HUES6 (cell line): ENCODE data around the gene KIF1B.

Experiments
- H3K27ac ChIP-seq: 2 replicates; pipeline ENCODE4 v1.7.0; 2013; ENCODE audit warnings: low read depth, mild to moderate bottlenecking, low read length, inconsistent platforms
- H3K27me3 ChIP-seq: 2 replicates; pipeline ENCODE4 v1.6.1; 2013; ENCODE audit warnings: low read length; ENCODE audit not compliant: control insufficient read depth, insufficient read depth
- H3K36me3 ChIP-seq: 2 replicates; pipeline ENCODE4 v1.6.1; 2013; ENCODE audit warnings: low read length; ENCODE audit not compliant: control insufficient read depth, insufficient read depth
- H3K4me1 ChIP-seq: 2 replicates; pipeline ENCODE4 v1.6.1; 2013; ENCODE audit warnings: low read length; ENCODE audit not compliant: control insufficient read depth, insufficient read depth
- H3K4me3 ChIP-seq: 2 replicates; pipeline ENCODE4 v1.5.1; 2013; ENCODE audit warnings: low read depth, low read length
- H3K9ac ChIP-seq: one replicate; pipeline ENCODE4 v1.6.1; 2013; ENCODE audit warnings: mild to moderate bottlenecking, low read length
- H3K9me3 ChIP-seq: 2 replicates; pipeline ENCODE4 v1.6.1; 2013; ENCODE audit warnings: low read depth, low read length; ENCODE audit not compliant: control insufficient read depth, insufficient read depth

KIF1B gene

GRCh38 chr1:10378081-10378841, 167.9 kb downstream of the KIF1B start:
- no peak overlapping the region for H3K4me3 ChIP-seq
- no peaks in the 10 kb centered on the region for H3K4me1 ChIP-seq
- H3K9ac ChIP-seq, result no peak overlapping the region
- no peaks in the 10 kb centered on the region for H3K9me3 ChIP-seq
- H3K27me3 ChIP-seq, result no peaks in the 10 kb centered on the region
- H3K27ac ChIP-seq, result no peak overlapping the region
- peaks cover 59% of the 10 kb centered on the region for H3K36me3 ChIP-seq

- H3K27me3 ChIP-seq, result no peaks in the 10 kb centered on the region
- no peak overlapping the region for H3K9ac ChIP-seq
- H3K4me1 ChIP-seq, result no peaks in the 10 kb centered on the region
- H3K36me3 ChIP-seq, result peaks cover 52% of the 10 kb centered on the region
- no peak overlapping the region for H3K4me3 ChIP-seq
- no peaks in the 10 kb centered on the region for H3K9me3 ChIP-seq
- no peak overlapping the region for H3K27ac ChIP-seq
Measured at GRCh38 chr1:10379101-10379620, 168.8 kb downstream of the KIF1B start.

GRCh38 chr1:10379676-10380075, 169.3 kb downstream of the KIF1B start:
- no peak overlapping the region for H3K9ac ChIP-seq
- H3K27me3 ChIP-seq, result no peaks in the 10 kb centered on the region
- no peak overlapping the region for H3K4me3 ChIP-seq
- peaks cover 49% of the 10 kb centered on the region for H3K36me3 ChIP-seq
- no peak overlapping the region for H3K27ac ChIP-seq
- no peaks in the 10 kb centered on the region for H3K4me1 ChIP-seq
- H3K9me3 ChIP-seq, result no peaks in the 10 kb centered on the region

- Histone ChIP-seq H3K36me3 (peaks cover 40% of the 10 kb centered on the region), H3K27me3 (no peaks in the 10 kb centered on the region), H3K4me3 (no peak overlapping the region), H3K27ac (no peak overlapping the region), H3K9ac (no peak overlapping the region), H3K9me3 (no peaks in the 10 kb centered on the region), H3K4me1 (no peaks in the 10 kb centered on the region)
Measured at GRCh38 chr1:10380594-10381275, 170.4 kb downstream of the KIF1B start.

GRCh38 chr1:10383630-10384029, 173.3 kb downstream of the KIF1B start:
- Histone ChIP-seq H3K9me3 (no peaks in the 10 kb centered on the region), H3K27ac (no peak overlapping the region), H3K36me3 (peaks cover 22% of the 10 kb centered on the region), H3K4me3 (no peak overlapping the region), H3K4me1 (peaks cover 11% of the 10 kb centered on the region), H3K27me3 (no peaks in the 10 kb centered on the region), H3K9ac (no peak overlapping the region)

GRCh38 chr1:10384219-10384618, 173.8 kb downstream of the KIF1B start:
- Histone ChIP-seq H3K9ac (no peak overlapping the region), H3K9me3 (no peaks in the 10 kb centered on the region), H3K4me3 (no peak overlapping the region), H3K27ac (no peak overlapping the region), H3K4me1 (peaks cover 11% of the 10 kb centered on the region), H3K36me3 (peaks cover 19% of the 10 kb centered on the region), H3K27me3 (no peaks in the 10 kb centered on the region)

- H3K27me3 ChIP-seq, result no peaks in the 10 kb centered on the region
- peaks cover 11% of the 10 kb centered on the region for H3K4me1 ChIP-seq
- H3K9ac ChIP-seq, result no peak overlapping the region
- H3K9me3 ChIP-seq, result no peaks in the 10 kb centered on the region
- peaks cover 9% of the 10 kb centered on the region for H3K36me3 ChIP-seq
- H3K4me3 ChIP-seq, result no peak overlapping the region
- peak overlapping the region; percentile 67; the same call in 1 of the 2 replicates for H3K27ac ChIP-seq
Measured at GRCh38 chr1:10386761-10387676, 176.6 kb downstream of the KIF1B start.

- H3K9me3 ChIP-seq, result no peaks in the 10 kb centered on the region
- peaks cover 11% of the 10 kb centered on the region for H3K4me1 ChIP-seq
- peak overlapping the region; percentile 18 for H3K9ac ChIP-seq
- H3K27ac ChIP-seq, result peak overlapping the region; percentile 67
- peaks cover 9% of the 10 kb centered on the region for H3K36me3 ChIP-seq
- no peak overlapping the region for H3K4me3 ChIP-seq
- no peaks in the 10 kb centered on the region for H3K27me3 ChIP-seq
Measured at GRCh38 chr1:10387677-10388386, 177.5 kb downstream of the KIF1B start.

GRCh38 chr1:10388387-10388715, 178.0 kb downstream of the KIF1B start:
- Histone ChIP-seq H3K36me3 (peaks cover 9% of the 10 kb centered on the region), H3K27ac (no peak overlapping the region), H3K9me3 (no peaks in the 10 kb centered on the region), H3K4me1 (peaks cover 11% of the 10 kb centered on the region), H3K4me3 (no peak overlapping the region), H3K27me3 (no peaks in the 10 kb centered on the region), H3K9ac (no peak overlapping the region)

- Histone ChIP-seq H3K27me3 (no peaks in the 10 kb centered on the region), H3K27ac (no peak overlapping the region), H3K4me1 (peaks cover 11% of the 10 kb centered on the region), H3K4me3 (no peak overlapping the region), H3K9me3 (peaks cover 4% of the 10 kb centered on the region; the same call in 1 of the 2 replicates), H3K36me3 (peaks cover 5% of the 10 kb centered on the region), H3K9ac (no peak overlapping the region)
Measured at GRCh38 chr1:10389271-10389973, 179.1 kb downstream of the KIF1B start.
